Measurements from ENCODE around the gene LGALS3BP.

DNA sequence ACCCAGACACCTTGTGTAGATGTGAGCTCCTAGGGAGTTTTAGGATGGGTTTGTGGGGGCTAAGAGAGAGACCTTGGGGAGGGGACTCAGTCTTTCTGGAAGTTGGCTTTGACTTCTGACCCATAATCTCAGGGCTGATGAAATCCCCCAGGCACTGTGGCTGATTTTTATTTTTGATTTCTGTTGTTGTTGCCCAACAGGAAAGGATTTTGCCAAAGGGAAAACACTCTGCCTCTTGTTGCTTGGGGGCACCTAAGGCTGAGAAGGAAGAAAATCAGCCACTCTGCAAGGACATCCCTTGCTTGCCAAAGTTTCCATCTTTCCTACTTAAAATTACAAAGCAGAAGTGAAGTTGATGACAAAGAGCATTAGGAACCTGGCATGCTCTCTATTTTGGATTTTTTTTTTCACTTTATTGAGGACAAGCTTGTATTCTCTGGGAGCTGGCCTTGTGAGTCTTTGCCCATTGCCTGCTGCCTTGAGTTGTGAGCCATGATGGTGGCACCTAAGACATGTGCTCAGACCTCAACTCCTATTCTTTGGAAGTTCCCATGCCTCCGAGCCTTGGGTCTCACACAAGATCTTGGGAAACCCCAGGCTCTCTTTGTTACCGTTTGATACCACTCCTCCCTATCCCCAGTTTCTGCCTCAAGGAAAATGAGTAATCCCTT is 41.0 kb upstream of the LGALS3BP start:
- TF ChIP-seq POLR2A (IDR thresholded peaks at IDR 0.05), result no peak
- TF ChIP-seq, protein P1, sequence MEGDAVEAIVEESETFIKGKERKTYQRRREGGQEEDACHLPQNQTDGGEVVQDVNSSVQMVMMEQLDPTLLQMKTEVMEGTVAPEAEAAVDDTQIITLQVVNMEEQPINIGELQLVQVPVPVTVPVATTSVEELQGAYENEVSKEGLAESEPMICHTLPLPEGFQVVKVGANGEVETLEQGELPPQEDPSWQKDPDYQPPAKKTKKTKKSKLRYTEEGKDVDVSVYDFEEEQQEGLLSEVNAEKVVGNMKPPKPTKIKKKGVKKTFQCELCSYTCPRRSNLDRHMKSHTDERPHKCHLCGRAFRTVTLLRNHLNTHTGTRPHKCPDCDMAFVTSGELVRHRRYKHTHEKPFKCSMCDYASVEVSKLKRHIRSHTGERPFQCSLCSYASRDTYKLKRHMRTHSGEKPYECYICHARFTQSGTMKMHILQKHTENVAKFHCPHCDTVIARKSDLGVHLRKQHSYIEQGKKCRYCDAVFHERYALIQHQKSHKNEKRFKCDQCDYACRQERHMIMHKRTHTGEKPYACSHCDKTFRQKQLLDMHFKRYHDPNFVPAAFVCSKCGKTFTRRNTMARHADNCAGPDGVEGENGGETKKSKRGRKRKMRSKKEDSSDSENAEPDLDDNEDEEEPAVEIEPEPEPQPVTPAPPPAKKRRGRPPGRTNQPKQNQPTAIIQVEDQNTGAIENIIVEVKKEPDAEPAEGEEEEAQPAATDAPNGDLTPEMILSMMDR (IDR thresholded peaks at IDR 0.05), result no peak

All from tibial nerve (tissue), 3 donors.